Measurements from ENCODE around the gene MMP21. TPM values are rescaled to one million over a fixed set of nuclear protein-coding genes. Genes with fewer than 3 reads are reported as not detected.

MMP21 gene
- total RNA-seq, 1 experiment from 2014 or later = not detected

DNA sequence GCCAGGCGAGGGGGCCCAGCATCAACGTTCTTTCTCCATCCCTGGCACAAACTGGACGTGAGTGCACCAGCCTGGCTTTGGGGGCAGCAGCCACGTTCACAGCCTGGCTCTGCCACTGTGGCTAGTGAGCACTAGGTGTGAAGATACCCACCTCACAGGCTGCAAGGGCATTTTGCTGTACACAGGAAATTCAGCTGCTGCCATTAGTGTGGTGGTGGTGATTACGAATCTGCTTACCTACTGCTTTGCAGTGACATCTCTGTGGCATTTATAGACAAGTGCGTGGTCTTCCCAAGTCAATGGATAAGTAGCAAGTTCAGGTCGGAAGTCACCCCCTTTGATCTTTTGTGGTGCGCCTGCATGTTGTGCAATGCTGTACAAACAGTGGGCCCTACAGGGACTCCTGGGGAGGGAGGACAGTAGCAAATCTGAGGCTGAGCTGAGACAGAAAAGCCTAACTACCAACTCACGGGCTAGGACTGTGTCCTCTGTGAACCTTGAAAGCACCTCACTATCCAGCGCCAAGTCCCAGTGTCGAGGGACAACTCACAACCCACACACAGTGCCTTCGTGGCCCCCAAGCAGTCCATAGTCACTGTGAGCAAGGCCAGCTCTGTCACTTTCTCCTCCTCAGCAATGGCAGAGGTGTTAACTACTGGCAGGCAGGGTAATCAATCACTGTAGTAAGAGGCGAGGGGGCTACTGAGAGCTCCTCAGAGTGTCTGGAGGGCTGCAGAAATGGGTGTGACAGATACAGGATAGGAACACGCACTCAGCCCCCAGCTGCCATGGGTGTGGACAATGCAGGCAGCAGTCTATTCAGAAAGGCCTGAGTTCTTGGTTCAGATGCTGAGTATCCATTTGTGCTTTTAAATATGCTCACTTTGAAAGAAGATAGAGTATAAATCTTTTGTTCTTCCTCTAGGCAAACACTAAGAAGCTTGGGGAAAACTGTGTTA lies 17.0 kb upstream of the MMP21 start:
- DNase-seq (ENCODE audit: low spot score) = no peak

DNA sequence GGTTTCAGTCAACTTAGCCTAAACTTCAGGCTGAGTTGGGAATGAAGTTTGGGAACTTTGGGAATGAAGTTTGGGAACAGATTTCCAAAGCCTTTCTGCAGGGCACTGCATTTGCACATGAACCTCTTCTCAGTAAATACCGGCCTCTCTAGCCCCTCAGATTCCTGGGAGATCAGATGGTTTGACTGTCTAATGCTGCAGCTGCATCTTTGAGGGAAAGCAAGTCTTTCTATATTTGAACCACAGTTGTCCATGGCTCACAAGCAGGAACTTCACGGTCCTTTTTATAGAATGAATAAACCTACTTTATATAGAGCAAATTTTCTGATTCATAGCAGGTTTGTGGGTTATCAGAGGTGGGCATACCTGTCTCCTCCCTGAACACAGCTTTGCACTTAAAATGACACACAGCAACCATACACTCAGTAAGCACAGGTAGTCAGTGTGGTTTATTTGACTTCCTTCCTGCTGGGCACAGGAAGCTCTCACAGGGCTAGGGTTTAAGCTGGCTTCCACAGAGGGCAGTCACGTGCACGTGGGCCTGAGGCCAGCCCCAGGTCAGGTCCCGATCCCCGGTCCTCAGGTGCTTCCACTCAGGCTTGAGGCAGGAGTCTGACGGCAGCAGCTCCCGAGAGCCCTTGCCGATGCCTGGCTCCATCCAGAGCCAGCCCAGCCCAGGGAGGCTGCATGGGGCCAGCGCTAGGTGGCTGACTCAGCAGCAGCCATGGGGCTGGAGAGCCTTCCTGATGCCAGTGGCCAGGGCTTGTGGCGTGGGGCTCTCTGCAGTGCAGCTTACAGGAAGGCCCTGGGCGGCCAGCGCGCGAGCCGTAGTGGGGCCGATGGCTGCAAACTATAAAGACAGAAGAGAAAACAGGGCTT lies 12.8 kb upstream of the MMP21 start:
- DNase-seq (ENCODE audit: low spot score) = no peak

DNA sequence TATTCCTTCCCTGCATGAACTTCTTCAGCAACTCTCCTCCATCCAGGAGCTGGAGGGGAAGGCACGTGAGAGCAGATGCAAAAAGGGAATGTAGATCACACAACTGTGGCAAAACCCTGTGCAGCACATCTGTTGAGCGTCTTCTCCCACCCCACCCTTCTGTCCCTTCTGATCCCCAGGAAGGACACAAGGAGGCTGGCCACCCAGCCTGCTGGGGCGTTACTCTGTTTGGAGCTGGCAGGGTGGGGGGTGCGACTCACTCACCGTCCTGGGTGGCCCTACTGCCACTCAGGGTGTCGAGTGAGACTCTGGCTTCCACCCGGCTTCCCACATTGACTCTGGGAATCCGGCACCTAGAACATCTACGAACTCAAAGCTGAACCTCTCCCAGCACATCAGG lies 10.2 kb upstream of the MMP21 start:
- no peak for DNase-seq (ENCODE audit: low spot score)

DNA sequence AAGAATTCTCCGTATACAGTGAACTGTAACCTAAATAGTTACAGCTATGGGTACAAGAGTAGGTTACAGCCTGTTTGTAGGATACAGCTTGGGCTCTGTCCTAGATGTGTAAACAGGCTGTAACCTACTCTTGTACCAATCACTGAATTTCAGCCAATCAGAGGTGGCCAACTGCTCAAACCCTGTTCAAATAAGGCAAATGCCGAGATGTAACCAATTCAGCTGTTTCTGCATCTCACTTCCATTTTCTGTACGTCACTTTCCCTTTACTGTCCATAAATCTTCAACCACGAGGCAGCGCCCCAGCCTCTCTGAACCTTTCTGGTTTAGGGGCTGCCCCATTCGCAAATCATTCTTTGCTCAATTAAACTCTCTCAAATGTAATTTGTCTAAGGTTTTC lies 8.3 kb upstream of the MMP21 start:
- DNase-seq (ENCODE audit: low spot score) = no peak

DNA sequence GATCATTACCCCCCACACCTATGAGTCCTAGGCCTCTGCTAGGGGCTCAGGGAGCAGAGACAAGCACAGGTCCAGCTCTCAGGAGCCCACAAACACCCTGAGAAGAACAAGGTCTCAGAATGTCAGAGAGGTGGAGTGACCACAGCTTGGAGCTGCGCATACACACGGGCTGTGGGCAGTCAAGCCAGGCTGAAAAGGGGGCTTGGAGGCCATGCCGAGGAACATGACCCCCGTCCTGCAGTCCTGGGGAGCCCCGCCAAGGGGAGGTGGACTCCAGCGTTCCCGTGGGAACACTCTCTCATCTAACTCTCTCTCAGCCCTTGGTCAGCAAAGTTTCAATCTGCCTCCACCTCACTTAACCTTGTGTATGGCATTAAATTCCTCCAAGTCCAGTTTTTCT lies 7.8 kb upstream of the MMP21 start:
- no peak for DNase-seq (ENCODE audit: low spot score)

DNA sequence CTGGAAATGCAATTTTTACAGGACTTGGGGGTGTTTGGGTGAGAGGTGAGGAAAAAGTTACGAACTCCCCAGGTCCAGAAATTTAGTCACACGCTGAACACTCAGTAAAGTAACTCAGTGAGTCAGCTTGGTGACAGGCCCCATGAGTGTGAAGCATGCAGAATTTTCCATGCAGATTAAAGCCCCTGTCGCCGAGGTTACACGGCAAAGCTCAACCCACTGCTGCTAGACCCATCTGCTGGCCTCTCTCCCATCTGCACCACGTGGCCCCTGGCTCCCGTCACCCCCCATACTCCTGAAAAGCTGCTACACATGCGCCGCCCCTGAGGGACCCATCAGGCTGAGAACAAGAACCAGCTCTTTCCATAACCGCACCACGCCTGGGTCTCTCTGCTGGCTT lies 7.0 kb upstream of the MMP21 start:
- no peak for DNase-seq (ENCODE audit: low spot score)

DNA sequence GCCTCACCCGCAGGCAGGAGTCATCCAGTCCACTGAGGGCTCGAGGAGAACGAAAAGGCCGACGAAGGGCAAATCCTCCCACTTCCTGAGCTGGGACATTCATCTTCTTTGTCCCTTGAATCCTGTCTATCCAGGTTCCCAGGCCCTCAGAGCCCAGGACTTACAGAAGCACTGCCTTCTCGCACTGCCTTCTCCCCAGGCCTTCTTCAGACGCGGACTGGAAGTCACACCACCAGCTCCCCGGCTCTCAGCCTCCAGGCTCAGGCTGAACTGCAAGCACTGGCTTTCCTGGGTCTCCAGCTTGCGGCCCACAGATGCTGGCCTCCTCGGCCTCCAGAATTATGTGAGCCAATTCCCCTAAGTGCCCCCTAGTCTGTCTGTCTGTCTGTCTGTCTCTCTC lies 6.4 kb upstream of the MMP21 start:
- no peak for DNase-seq (ENCODE audit: low spot score)

DNA sequence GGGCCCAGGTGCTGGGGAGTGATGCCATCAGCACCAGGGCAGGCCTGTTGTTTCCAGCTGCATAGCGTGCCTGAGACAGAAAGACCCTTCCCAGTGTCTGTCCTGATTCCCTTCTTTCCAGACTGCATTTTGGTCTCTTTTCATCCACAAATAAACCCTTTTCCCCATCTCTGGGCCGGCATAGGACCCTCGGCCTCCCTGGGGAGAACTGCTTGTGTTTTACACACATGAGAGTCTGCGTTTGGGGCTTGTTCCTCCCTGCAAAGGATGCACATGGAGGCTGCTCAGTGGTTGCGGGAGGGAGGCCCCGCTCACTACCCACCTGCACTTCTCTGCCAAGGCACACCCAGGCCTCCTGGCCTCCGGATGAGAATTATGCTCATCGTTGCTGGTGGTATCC lies 5.8 kb upstream of the MMP21 start:
- no peak for DNase-seq (ENCODE audit: low spot score)

DNA sequence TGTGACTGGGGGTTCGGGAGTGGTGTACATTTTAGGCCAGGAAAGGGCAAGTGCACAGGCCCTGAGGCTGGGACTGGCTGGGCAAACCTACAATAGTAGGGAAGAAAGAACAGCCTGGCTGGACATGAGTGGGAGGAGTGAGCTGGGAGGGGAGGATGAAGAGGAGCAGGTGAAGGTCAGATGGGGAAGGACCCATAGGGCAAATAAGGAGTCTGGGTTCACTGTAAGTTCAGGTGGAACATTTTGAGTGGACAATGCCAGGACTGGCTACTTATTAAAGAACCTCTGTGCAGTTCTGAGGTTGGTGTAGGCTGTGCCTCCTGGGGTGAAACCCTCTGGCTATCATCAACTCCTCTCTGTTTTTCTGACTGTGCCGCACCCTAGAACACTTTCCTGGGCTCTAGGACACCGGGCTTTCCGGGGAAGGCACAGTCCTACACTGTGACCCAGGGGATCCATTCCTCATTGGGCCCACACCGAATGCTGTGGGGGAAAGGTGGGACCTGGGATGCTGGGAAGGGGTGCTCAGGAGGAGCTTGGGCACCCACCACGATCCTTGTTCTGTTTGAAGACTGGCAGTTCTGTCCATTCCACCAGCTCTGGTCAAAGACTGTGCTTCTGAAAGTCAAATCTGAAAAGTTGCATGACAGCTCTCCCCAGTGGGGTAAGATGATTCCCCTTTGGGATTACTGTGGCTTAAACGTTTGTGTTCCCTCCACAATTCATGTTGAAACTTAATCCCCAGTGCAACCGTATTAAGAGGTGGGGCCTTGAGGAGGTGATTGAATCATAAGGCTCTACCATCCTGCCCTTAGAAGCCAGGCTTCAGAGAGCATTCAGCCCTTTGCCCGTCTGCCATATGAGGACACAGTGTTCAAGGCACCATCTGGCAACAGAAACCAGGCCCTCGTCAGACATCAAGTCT lies 4.0 kb upstream of the MMP21 start:
- no peak for DNase-seq (ENCODE audit: low spot score)

DNA sequence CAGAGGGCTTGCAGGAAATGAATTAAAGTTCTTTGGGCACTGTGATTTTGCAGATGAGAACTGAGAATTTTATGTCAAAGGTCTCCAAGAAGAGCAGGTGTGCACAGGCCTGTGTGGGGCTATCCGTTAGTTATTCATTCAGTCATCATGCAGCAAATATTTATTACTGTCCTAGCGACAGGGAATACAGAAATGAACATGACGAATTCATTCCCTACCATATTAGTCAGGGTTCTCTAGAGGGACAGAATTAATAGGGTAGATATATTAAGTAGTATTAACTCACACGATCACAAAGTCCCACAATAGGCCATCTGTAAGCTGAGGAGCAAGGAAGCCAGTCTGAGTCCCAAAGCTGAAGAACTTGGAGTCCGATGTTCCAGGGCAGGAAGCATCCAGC lies 2.9 kb upstream of the MMP21 start:
- DNase-seq (ENCODE audit: low spot score) = no peak

DNA sequence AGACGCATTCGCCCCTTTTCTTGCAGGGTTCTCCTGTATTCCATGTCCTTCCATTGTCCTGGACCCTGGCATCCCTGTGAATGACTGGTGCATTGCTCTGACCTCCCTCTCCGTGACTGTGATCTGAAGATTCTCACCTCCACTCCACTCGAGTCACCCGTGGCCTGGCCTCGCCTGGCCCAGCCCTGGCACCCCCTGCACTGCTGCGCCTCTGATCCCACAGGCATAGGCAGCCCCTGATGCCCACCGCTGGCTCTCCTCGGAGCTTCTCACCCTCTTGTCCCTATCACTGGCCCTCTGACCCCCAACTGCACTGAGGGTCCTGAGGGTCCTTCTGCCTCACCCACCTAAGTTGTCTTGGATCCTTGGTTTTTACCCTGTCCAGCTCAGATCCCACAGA lies 2.2 kb upstream of the MMP21 start:
- no peak for DNase-seq (ENCODE audit: low spot score)

DNA sequence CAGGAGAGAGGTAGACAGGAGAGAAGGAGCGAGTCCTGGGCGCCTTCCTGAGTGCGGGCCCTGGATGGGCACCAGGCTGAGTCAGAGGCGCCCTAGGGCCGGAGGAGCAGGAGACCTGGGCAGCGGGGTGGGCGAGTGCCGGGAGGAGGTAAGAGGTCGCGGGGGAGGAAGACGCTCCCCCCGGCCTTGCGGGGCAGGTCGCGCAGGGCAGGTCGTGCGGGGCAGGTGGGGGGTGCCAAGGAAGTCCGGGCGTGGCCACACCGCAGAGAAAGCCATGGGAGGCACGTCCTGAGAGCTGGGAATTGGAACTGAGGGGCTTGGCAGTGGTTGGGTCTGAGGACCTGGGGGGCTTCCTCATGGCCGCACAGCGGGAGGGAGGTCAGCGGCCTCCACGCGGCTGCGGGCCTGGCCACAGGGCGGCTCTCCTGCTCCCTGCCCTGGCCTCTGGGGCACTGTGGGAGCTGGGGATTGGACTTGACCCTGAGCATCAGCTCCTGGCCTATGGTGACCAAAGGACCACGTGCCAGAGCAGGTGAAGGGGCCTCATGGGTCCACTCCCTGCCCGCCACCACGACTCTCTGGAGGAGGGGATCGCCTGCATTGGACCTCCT lies 935 bp downstream of the MMP21 start:
- no peak for DNase-seq (ENCODE audit: low spot score)

DNA sequence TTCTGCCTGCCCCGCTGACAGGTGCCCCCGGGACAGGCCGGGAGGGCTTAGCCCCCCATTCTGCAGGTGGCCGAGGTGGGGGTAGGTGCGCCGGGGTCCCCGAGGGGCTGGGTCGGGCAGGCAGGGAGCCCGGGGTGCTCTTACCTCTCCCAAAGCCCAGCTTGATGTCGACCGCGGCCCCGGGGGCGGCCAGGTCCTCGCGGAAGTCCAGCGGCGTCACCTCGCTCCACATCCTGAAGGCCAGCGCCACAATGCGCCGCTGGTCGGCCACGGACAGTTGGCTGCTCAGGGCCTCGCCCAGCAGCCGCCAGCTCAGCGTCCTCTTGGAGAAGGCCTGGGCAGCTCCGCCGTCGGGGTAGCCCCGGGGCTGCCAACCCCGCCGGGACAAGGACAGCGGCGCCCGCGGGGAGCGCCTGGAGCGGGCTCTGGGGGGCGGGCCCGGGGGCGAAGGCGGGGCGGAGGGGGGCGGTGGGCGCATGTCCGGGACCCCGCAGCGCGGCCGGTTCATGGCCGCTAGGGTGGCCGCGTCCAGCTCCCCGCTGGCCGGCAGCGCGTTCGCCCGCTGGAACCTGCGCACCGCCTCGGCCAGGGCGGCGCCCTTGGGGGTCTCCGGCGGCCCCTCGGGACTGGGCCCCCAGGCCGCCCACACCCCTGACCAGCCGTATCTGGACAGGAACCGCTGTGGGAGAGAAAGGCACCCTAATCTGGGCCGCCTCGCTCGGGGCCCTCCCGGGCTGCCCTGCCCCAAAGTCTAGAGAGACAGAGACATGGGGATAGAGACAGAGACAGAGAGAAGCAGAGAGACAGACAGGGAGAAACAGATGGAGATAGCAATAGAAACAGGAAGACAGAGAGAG lies 1.7 kb downstream of the MMP21 start:
- no peak for DNase-seq (ENCODE audit: low spot score)

DNA sequence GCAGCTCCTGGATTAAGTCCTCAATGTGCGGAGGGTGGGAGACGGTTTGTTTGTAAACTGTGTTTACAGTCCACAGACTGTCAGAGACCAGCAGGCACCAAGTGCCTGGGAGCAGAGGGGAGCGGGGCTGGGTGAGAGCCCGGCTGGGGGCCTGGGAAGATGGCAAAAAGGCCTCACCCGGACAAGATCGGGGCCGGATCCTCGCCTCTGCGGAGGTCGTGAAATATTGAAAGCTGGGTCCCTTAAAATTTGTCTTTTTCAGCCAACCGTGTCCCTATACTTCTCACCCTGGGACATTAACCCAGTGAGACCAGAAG lies 2.8 kb downstream of the MMP21 start:
- no peak for DNase-seq (ENCODE audit: low spot score)

DNA sequence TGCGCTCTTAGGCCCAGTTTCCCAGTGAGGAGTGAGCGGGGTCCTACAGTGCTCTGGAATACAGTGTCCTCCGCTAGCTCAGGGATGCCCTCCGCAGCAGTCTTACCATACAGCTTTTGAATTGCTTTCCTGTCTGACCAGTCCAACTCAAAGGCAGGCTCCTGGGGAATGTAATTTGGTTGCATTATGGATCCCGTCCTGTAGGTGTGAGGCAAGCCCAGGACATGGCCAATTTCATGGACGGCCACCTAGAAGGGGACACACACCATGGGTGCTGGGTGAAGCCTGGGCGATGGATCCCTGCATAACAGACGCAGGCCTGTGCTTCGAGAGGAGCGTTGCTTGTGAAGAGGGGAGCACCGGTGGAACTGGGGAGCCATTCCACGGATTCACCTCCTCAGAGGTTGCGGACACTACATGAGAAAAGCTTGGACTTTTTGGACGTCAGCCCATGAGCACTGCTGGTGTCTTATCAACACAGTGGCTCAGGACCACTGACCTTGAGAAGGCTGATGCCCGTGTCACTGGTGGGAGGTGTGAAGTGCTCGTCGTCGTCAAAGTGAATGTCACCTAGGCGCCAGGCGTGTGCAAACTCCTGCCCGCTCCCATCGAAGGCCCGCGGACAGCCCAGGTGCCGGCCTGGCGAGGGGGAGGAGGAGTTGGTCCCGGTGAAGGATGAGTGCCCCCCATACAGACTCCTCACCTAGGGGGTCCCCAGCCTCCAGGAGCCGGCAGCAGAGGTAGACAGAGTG lies 3.3 kb downstream of the MMP21 start:
- no peak for DNase-seq (ENCODE audit: low spot score)

DNA sequence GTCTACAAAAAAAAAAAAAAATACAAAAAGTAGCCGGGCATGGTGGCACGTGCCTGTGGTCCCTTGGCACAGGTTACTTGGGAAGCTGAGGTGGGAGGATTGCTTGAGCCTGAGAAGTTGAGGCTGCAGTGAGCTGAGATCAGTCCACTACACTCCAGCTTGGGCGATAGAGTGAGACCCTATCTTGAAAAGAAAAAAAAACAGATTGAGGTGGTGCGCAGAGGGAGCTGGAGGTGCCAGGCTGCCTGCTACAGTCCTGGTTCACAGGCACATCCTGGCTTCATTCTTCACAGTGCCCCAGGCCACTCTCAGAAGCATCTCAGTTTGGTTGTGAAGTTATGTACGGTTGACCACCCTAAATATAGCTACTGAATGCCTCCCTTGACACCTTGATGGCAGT lies 4.8 kb downstream of the MMP21 start:
- no peak for DNase-seq (ENCODE audit: low spot score)

DNA sequence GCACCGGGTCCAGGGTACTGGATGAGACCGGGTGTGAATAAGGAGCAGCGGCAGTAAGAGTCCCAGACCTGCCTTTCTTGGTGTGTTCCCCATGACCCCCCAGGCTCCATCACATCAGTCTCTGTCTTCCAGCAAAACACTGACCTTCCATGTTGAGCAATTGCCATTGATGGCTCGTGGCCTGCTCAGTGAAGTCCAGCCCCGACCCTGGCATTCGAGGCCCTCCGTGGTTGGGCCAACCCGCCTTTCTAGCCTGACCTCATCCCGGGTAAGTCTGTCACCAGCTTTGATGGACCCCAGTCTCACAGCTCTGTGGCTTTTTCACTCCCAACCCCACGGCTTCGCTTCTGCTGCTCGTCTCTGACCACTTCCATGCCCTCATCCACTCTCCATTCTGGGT lies 6.4 kb downstream of the MMP21 start:
- no peak for DNase-seq (ENCODE audit: low spot score)

DNA sequence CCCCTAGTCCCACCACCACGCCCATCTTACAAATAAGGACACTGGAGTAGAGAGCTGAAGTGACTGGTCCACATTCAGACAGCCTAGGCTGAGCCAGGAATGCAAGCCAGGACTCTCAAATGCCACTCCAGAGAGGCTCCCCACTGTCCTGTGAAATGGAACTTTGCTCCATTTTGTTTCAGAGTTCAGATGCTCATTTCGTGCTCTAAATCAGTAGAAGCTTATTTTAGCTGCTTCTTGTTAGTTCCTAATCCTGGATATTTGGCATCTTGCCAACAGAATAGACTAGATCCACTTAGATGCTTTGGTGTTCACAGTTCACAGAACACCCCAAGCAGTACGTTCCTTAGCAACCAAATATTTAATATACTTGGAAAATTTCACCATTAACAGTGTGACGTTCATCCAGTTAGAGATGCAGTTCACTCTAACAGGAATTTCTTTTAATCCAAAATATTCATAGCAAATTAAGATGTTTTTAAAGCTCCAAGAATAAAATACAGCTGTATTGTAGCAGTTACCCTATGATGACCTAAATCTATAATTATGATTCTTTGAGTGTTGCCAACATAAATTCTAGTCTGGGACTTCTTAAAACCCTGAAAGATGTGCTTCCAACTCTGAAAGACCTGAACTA lies 7.3 kb downstream of the MMP21 start:
- DNase-seq (ENCODE audit: low spot score) = no peak

DNA sequence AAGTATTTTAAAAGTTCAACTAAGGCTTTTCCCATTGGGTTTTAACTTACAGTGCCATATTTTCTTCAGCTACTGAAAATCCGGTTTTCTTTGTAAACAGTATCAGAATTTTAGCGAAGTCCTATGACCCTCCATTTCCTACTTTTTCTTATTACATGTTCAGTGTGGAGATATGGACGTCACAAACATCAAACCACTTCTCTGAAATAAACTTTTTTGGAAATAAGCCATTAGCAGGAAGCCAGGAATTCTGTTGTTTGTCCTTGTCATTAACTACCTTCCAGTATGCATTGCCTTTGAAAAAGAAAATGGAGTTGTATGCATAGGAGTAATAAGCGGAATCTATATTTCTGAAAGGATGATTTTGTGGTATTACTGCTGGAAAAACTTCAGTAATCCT lies 9.1 kb downstream of the MMP21 start:
- DNase-seq (ENCODE audit: low spot score) = no peak
